Measurements from ENCODE around the gene OR2F1.

OR2F1 gene

DNA sequence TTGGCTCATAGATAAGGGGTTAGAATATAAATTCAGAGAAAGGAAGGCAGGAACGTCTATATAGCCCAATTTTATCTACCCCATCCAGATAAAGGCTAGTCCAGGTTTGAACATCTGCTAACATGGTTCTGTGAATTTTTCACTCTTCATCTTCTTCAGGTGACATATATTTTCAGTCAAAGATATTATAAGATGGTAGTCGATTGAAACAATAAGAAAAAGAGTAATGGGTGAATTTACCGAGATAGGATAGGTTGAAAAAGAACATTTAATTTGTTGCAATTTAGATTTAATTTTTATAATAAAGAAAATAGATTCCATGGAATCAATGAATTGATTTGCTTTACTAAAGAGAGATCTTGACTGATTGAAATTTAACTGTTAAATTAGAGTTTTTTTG lies at the start of gene OR2F1:
TSS of gene OR2F1 (plus strand) at position 301 of the 400 bp plus-strand sequence. CDS start 5,127 bp downstream, outside the sequence.
- TF ChIP-seq, protein P1, sequence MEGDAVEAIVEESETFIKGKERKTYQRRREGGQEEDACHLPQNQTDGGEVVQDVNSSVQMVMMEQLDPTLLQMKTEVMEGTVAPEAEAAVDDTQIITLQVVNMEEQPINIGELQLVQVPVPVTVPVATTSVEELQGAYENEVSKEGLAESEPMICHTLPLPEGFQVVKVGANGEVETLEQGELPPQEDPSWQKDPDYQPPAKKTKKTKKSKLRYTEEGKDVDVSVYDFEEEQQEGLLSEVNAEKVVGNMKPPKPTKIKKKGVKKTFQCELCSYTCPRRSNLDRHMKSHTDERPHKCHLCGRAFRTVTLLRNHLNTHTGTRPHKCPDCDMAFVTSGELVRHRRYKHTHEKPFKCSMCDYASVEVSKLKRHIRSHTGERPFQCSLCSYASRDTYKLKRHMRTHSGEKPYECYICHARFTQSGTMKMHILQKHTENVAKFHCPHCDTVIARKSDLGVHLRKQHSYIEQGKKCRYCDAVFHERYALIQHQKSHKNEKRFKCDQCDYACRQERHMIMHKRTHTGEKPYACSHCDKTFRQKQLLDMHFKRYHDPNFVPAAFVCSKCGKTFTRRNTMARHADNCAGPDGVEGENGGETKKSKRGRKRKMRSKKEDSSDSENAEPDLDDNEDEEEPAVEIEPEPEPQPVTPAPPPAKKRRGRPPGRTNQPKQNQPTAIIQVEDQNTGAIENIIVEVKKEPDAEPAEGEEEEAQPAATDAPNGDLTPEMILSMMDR (IDR thresholded peaks at IDR 0.05; ENCODE audit: insufficient read depth, low read depth, low read length, missing control alignments), result no peak
- DNase-seq (ENCODE audit: low read depth), result no peak
- no peak within 1 kb of the TSS for H3K4me3 ChIP-seq (ENCODE audit: low read length)

GRCh38 chr7:143905509-143905908 lies 49.1 kb upstream of the OR2F1 start:
- TF ChIP-seq, protein P1 (IDR thresholded peaks at IDR 0.05; ENCODE audit: insufficient read depth, low read depth, low read length, missing control alignments), result no peak
- no peak overlapping the region for H3K4me3 ChIP-seq (ENCODE audit: low read length)
- DNase-seq (ENCODE audit: low read depth), result no peak

- no peak overlapping the region for H3K4me3 ChIP-seq (ENCODE audit: low read length)
- TF ChIP-seq, protein P1 (IDR thresholded peaks at IDR 0.05; ENCODE audit: insufficient read depth, low read depth, low read length, missing control alignments), result no peak
- no peak for DNase-seq (ENCODE audit: low read depth)
These were observed 48.5 kb upstream of the OR2F1 start for GRCh38 chr7:143906151-143906550.

- TF ChIP-seq, protein P1 (IDR thresholded peaks at IDR 0.05; ENCODE audit: insufficient read depth, low read depth, low read length, missing control alignments), result no peak
- DNase-seq (ENCODE audit: low read depth), result no peak
- H3K4me3 ChIP-seq (ENCODE audit: low read length), result no peak overlapping the region
These were observed 47.7 kb upstream of the OR2F1 start for GRCh38 chr7:143906895-143907294.

DNA sequence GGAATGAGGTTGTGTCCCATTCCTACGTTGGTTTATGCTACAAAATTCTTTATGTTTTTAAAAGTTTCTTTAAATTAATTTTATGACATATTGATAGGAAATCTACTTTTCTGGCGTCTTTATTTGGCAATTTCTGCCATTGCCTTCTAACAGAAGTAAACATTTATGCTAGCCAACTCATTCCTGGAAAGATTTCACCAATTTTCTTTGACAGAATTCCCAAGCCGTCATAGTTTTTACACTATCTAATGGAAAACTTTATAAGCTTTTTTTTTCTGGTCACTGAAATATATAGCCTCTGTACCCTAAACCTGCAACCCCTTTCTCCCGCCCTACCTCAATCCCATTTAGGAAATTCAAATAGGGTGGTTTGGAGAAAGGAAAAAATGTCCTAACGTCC lies 46.5 kb upstream of the OR2F1 start:
- no peak for DNase-seq (ENCODE audit: low read depth)
- TF ChIP-seq, protein P1 (IDR thresholded peaks at IDR 0.05; ENCODE audit: insufficient read depth, low read depth, low read length, missing control alignments), result no peak
- H3K4me3 ChIP-seq (ENCODE audit: low read length), result no peak overlapping the region

DNA sequence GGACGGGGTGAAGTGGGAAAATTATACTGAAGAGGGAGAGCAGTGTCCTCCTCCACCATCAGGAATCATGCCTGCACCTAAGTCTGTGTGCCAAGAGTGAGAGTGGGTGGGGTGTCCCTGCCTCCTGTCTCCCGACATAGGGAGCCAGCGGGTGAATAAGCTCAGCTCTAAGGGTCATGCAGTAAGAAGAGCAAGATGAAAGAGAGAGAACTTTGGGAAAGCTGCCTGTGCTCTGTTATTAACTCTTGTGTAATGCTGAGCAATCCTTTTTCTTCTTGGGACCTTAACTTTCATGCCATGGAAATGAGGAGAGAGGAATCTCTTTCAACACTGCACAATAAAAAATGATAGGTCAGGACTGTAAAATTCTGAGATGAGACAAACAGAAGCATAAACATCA lies 44.8 kb upstream of the OR2F1 start:
- TF ChIP-seq, protein P1 (IDR thresholded peaks at IDR 0.05; ENCODE audit: insufficient read depth, low read depth, low read length, missing control alignments), result no peak
- no peak overlapping the region for H3K4me3 ChIP-seq (ENCODE audit: low read length)
- no peak for DNase-seq (ENCODE audit: low read depth)

GRCh38 chr7:143910473-143911248 lies 44.0 kb upstream of the OR2F1 start:
- TF ChIP-seq, protein P1 (IDR thresholded peaks at IDR 0.05; ENCODE audit: insufficient read depth, low read depth, low read length, missing control alignments), result no peak
- H3K4me3 ChIP-seq (ENCODE audit: low read length), result no peak overlapping the region
- DNase-seq (ENCODE audit: low read depth), result peak; percentile 22
